HepG2 (cell line): ENCODE data around the gene CARD19. TPM values are rescaled to one million over a fixed set of nuclear protein-coding genes. Genes with fewer than 3 reads are reported as not detected.

Source experiments
- ATAC-seq: fragments of 200-7000 bp; cut with Tn5 transposase; 3 replicates; pipeline ENCODE4 v1.9.1; 2020; ENCODE audit warnings: mild to moderate bottlenecking, moderate library complexity
- BruUV-seq: library from RNA; stranded (reverse); fragments of 400-500 nt; replicated peaks from 2 replicates; lab custom pipeline; 2021; lab: Mats Ljungman, UMichigan
- CTCF ChIA-PET: fragments of 300-600 bp; formaldehyde crosslinking; extraction: SDS; loops from one replicate; lab custom pipeline; 2021; ENCODE audit warnings: low total read pairs, inconsistent platforms, low intra/inter-chr PET ratio; lab: Yijun Ruan, JAX
- POLR2A ChIA-PET: fragments of 350-600 bp; sonication (Branson Sonifier 250); formaldehyde crosslinking; loops from one replicate; lab custom pipeline; 2020; ENCODE audit warnings: antibody characterized with exemption, inconsistent platforms; lab: Yijun Ruan, JAX
- DNase-seq: peaks from one replicate; pipeline ENCODE4 v3.0.0-alpha.2; 2015; ENCODE audit warnings: low spot score
- FAIRE-seq: peaks from 3 replicates; lab custom pipeline; 2011; peaks lifted over from hg19 to GRCh38; lab: Jason Lieb, UNC
- H2AFZ ChIP-seq: one replicate; pipeline ENCODE4 v1.6.1; 2011; ENCODE audit warnings: low read length, inconsistent platforms
- H3K27ac ChIP-seq: fragments of 300-600 bp; 3 replicates; pipeline ENCODE4 v1.8.0; 2011; ENCODE audit warnings: mixed run types, mild to moderate bottlenecking, mixed read lengths, low read length, inconsistent platforms; ENCODE audit not compliant: insufficient read depth; ENCODE audit errors: extremely low read length
- H3K27me3 ChIP-seq, 2 experiments: fragments of 200-600 bp in 1 of 2; 2 replicates in 1 of 2; 3 replicates in 1 of 2; pipeline versions ENCODE4 v1.6.0 to v1.8.0; 2011; ENCODE audit warnings: low read length in 2 of 2, mild to moderate bottlenecking in 2 of 2, moderate library complexity in 2 of 2, inconsistent platforms in 1 of 2; ENCODE audit not compliant: insufficient read depth in 2 of 2, control insufficient read depth in 1 of 2
- H3K36me3 ChIP-seq, 2 experiments: fragments of 200-600 bp in 1 of 2; replicated peaks in 1 of 2; 2 replicates in 1 of 2; 3 replicates in 1 of 2; pipeline versions ENCODE4 v1.5.1 to v1.8.0; 2011; ENCODE audit warnings: low read length in 2 of 2, inconsistent platforms in 1 of 2; ENCODE audit not compliant: insufficient read depth in 2 of 2, control insufficient read depth in 1 of 2
- H3K4me1 ChIP-seq: 2 replicates; pipeline ENCODE4 v1.5.1; 2012; ENCODE audit warnings: low read length, inconsistent platforms; ENCODE audit not compliant: insufficient read depth
- H3K4me2 ChIP-seq: 2 replicates; pipeline ENCODE4 v1.6.0; 2011; ENCODE audit warnings: low read depth, low read length, inconsistent platforms
- H3K4me3 ChIP-seq, 3 experiments: fragments of 200-600 bp in 1 of 3; sonication (generic), shearing (Covaris generic) in 1 of 3; replicated peaks in 1 of 3; 2 replicates each; pipeline ENCODE4 v1.5.1; 2011 to 2016; ENCODE audit warnings: low read length in 3 of 3, inconsistent platforms in 2 of 3, low read depth in 2 of 3, mild to moderate bottlenecking in 2 of 3, control low read depth in 1 of 3, mixed read lengths in 1 of 3; ENCODE audit not compliant: insufficient read depth in 1 of 3
- H3K79me2 ChIP-seq: one replicate; pipeline ENCODE4 v1.6.1; 2011; ENCODE audit warnings: low read length, inconsistent platforms; ENCODE audit not compliant: insufficient read depth
- H3K9ac ChIP-seq: 2 replicates; pipeline ENCODE4 v1.6.0; 2011; ENCODE audit warnings: mild to moderate bottlenecking, low read depth, low read length, inconsistent platforms; ENCODE audit not compliant: insufficient read depth
- H3K9me3 ChIP-seq: 2 replicates; pipeline ENCODE4 v1.5.1; 2012; ENCODE audit warnings: mild to moderate bottlenecking, low read length
- H4K20me1 ChIP-seq: 2 replicates; pipeline ENCODE4 v1.6.0; 2011; ENCODE audit warnings: inconsistent platforms, mild to moderate bottlenecking, low read length, moderate library complexity; ENCODE audit not compliant: insufficient read depth
- AGO2 ChIP-seq: fragments of 200-400 bp; formaldehyde crosslinking; optimal IDR thresholded peaks from 2 replicates; pipeline ENCODE3; 2017; ENCODE audit warnings: mild to moderate bottlenecking, low read depth, low read length, moderate library complexity
- ELF4 ChIP-seq: sonication (generic); formaldehyde crosslinking; IDR thresholded peaks from 2 replicates; pipeline ENCODE4 v1.5.0; 2020; ENCODE audit warnings: missing genetic modification reagents, mild to moderate bottlenecking, moderate library complexity, borderline replicate concordance
- FOXA3 ChIP-seq: IDR thresholded peaks from 2 replicates; pipeline ENCODE4 v1.6.1; 2016; ENCODE audit warnings: missing genetic modification reagents, missing compliant biosample characterization
- RBFOX2 ChIP-seq: fragments of 200-400 bp; formaldehyde crosslinking; IDR thresholded peaks from 2 replicates; pipeline ENCODE4 v1.6.1; 2017; ENCODE audit warnings: low read depth, mild to moderate bottlenecking, low read length
- SRSF9 ChIP-seq: fragments of 200-400 bp; formaldehyde crosslinking; IDR thresholded peaks from 2 replicates; pipeline ENCODE4 v1.6.1; 2018; ENCODE audit warnings: borderline replicate concordance, mild to moderate bottlenecking, low read depth, low read length; ENCODE audit not compliant: insufficient read depth, poor library complexity, severe bottlenecking
- SUZ12 ChIP-seq: fragments of 150-350 bp; IDR thresholded peaks from 2 replicates; pipeline ENCODE4 v1.6.1; 2014; ENCODE audit warnings: low read depth, low read length
- ZBTB42 ChIP-seq: sonication (generic); formaldehyde crosslinking; IDR thresholded peaks from 2 replicates; pipeline ENCODE4 v1.5.0; 2020; ENCODE audit warnings: mild to moderate bottlenecking, missing genetic modification reagents
- ZFP1 ChIP-seq: IDR thresholded peaks from 2 replicates; pipeline ENCODE4 v1.6.1; 2016
- ZNF589 ChIP-seq: sonication (generic); formaldehyde crosslinking; conservative IDR thresholded peaks from 2 replicates; pipeline ENCODE4 v1.8.0; 2022; ENCODE audit warnings: mild to moderate bottlenecking, moderate library complexity, missing genetic modification reagents
- ZNF768 ChIP-seq: sonication (generic); formaldehyde crosslinking; IDR thresholded peaks from 2 replicates; pipeline ENCODE4 v1.4.0; 2020; ENCODE audit warnings: missing genetic modification reagents
- WGBS: methylation state at CpG from one replicate; pipeline ENCODE4 v1.1.6; 2017; ENCODE audit warnings: low lambda C conversion rate; 5-methylcytosine and 5-hydroxymethylcytosine counted together
- in situ Hi-C: cut with HindIII; loops from 2 replicates; pipeline ENCODE4 v1.10.0; 2017; ENCODE audit warnings: low pct_unique_long_range_greater_than_20kb; ENCODE audit not compliant: extremely low pct_ligation_motif_present
- intact Hi-C: fragments of 100-400 bp; cut with micrococcal nuclease; formaldehyde crosslinking; loops from one replicate; pipeline ENCODE4 v1.10.0; 2022; ENCODE audit not compliant: unreplicated experiment
- polyA plus RNA-seq, 8 experiments: library from polyadenylated mRNA; depleted of rRNA in 3 of 8; stranded (reverse) in 7 of 8; unstranded in 1 of 8; fragments of >200 nt; fragmentation: Illumina TruSeq in 4 of 8; extraction: Trizol in 4 of 8; gene quantifications; 2 replicates each; pipeline versions ENCODE4 v1.2.1 to v1.2.3, GENCODE V29; 2011 to 2016; ENCODE audit warnings: low read depth in 4 of 8, missing spikeins in 1 of 8, mixed read lengths in 1 of 8; ENCODE audit not compliant: insufficient read depth in 1 of 8
- total RNA-seq, 5 experiments: library from RNA; depleted of rRNA; stranded (reverse); fragments of >200 nt; fragmentation: Illumina TruSeq; extraction: Trizol; gene quantifications; 2 replicates each; pipeline ENCODE4 v1.2.3, GENCODE V29; 2016; ENCODE audit warnings: low read depth in 1 of 5

The CARD19 gene
- total and polyA plus RNA-seq, 2 of the 13 experiments (the other 11 are each of a cell fraction or from before 2014, with no cell fraction given): 18.4 to 47.2 TPM

GRCh38 chr9:93123561-93124283 lies 27.7 kb downstream of the CARD19 start:
- CTCF ChIA-PET: no interaction called here
- in situ Hi-C loops (no loop called here), intact Hi-C loops (no loop called here)
- Histone ChIP-seq H3K36me3 (peaks cover 32 to 45% of the 10 kb centered on the region in 2 experiments; a peak in 4 of 5 replicates), H3K27ac (no peak overlapping the region), H3K79me2 (peaks cover 25% of the 10 kb centered on the region), H3K9me3 (no peaks in the 10 kb centered on the region), H2AFZ (no peak overlapping the region), H3K9ac (no peak overlapping the region), H3K4me3 (no peak overlapping the region), H4K20me1 (no peaks in the 10 kb centered on the region), H3K27me3 (no peaks in the 10 kb centered on the region), H3K4me1 (peaks cover 54% of the 10 kb centered on the region), H3K4me2 (no peak overlapping the region)
- ATAC-seq (no peak), FAIRE-seq (no peak), DNase-seq (no peak)
- WGBS: 91% methylated on average over 4 of the region's 14 CpGs
- POLR2A ChIA-PET: interaction anchor here (13.7 kb wide), 1 partner anchor 8 kb away, joined by 195 read pairs; the partner anchor contains the start of gene NINJ1
- 0 out of 2 replicates have a peak, but pooled peaks have one; percentile 10 for TF ChIP-seq RBFOX2
- TF ChIP-seq SUZ12: no peak
- TF ChIP-seq SRSF9: no peak
- no peak for TF ChIP-seq ELF4 (CRISPR knock-in tag)
- peak; percentile 66 for TF ChIP-seq AGO2
- no peak for TF ChIP-seq FOXA3 (CRISPR knock-in tag)
- 0 out of 2 replicates have a peak, but pooled peaks have one; percentile 17 for TF ChIP-seq ZNF768 (CRISPR knock-in tag)
- BruUV-seq: no TSS peak

- Histone ChIP-seq H3K27me3 (no peaks in the 10 kb centered on the region), H4K20me1 (no peaks in the 10 kb centered on the region), H3K36me3 (peaks cover 33 to 45% of the 10 kb centered on the region in 2 experiments; a peak in 4 of 5 replicates), H3K9me3 (no peaks in the 10 kb centered on the region)
- ChIA-PET POLR2A (interaction anchor here (2.4 kb wide), 1 partner anchor 10 kb away, joined by 16 read pairs; the partner anchor contains the start of gene NINJ1), CTCF (no interaction called here)
- in situ Hi-C loops: no loop called here
- BruUV-seq: no TSS peak
- 98% methylated on average over 8 of the region's 16 CpGs for WGBS
- TF ChIP-seq ZFP1 (CRISPR knock-in tag) (no peak), ZBTB42 (CRISPR knock-in tag) (no peak), ZNF589 (CRISPR knock-in tag) (no peak)
- TF ChIP-seq, all 625 proteins: peak for 0
- intact Hi-C loops: no loop called here
- no peak overlapping the region for H3K27ac ChIP-seq
- H3K4me1 ChIP-seq: peaks cover 54% of the 10 kb centered on the region
- H3K79me2 ChIP-seq: peaks cover 36% of the 10 kb centered on the region
- FAIRE-seq (no peak), ATAC-seq (no peak), DNase-seq (no peak)
- H3K4me2 ChIP-seq: no peak overlapping the region
- H3K9ac ChIP-seq: no peak overlapping the region
- no peak overlapping the region for H2AFZ ChIP-seq
- H3K4me3 ChIP-seq: no peak overlapping the region
Measured at GRCh38 chr9:93124793-93125192, 28.8 kb downstream of the CARD19 start.
